DND-41 (cell line): Measurements from ENCODE around the gene CUL4B.

ENCODE experiments used
- CTCF ChIP-seq: IDR thresholded peaks from 2 replicates; pipeline ENCODE4 v1.5.1; 2012; ENCODE audit warnings: borderline replicate concordance, low read length, moderate library complexity, mild to moderate bottlenecking; ENCODE audit not compliant: poor library complexity, severe bottlenecking; ENCODE audit errors: extremely low read depth
- EZH2 ChIP-seq: IDR thresholded peaks from 3 replicates; pipeline ENCODE4 v1.6.1; 2012; ENCODE audit warnings: borderline replicate concordance, low read depth, mild to moderate bottlenecking, moderate library complexity, low read length, inconsistent platforms; ENCODE audit not compliant: severe bottlenecking

- TF ChIP-seq CTCF (no peak), EZH2 (no peak)
Measured at GRCh38 chrX:120562569-120562926, 1.8 kb upstream of the CUL4B start.
